Measurements from ENCODE around the gene CDC42.

CDC42 gene

DNA sequence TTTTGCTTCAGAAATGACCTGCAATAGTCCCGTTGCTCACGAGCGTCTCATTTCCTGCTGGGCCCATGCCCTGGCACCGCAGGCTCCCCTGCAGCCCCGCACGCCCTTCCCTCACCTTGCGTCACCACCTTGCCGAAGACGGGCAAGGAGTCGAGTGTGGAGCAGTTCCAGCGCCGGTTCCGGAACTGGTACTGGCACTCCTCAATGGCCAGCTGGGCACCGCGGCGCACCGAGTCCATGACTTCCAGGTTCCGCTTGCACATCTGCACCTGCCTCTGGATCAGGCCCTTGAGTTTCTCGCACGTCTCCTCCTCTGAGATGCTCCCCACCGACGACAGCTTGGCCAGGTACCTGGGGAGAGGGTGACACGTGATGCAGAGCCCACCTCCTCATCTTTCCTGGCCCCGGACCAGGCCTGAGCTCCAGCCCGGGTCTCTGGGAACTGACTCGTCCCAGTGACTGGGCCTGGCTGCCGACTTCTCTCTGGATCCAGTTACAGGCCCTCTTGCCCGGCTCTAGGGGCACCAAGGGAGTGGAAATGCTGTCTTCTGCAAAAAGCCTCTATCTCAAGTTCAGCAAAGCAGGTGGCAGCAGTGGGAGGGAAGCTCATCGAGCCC lies 77.1 kb downstream of the CDC42 start:
- no peaks in the 10 kb centered on the region for H3K9me3 ChIP-seq (ENCODE audit: severe bottlenecking)
- no peak overlapping the region for H3K27ac ChIP-seq
- H3K27me3 ChIP-seq (ENCODE audit: insufficient read depth, low read depth, severe bottlenecking) = no peaks in the 10 kb centered on the region
- DNase-seq = no peak
- no peaks in the 10 kb centered on the region for H3K36me3 ChIP-seq
- no peak overlapping the region for H3K4me3 ChIP-seq (ENCODE audit: low read depth, low read length)
- no peak for TF ChIP-seq CTCF (IDR thresholded peaks at IDR 0.05; ENCODE audit: low read depth, low read length)

GRCh38 chr1:22131062-22131461 lies 78.6 kb downstream of the CDC42 start:
- TF ChIP-seq CTCF (IDR thresholded peaks at IDR 0.05; ENCODE audit: low read depth, low read length) = no peak
- H3K27me3 ChIP-seq (ENCODE audit: insufficient read depth, low read depth, severe bottlenecking) = no peaks in the 10 kb centered on the region
- H3K36me3 ChIP-seq = no peaks in the 10 kb centered on the region
- H3K27ac ChIP-seq = no peak overlapping the region
- DNase-seq = no peak
- no peak overlapping the region for H3K4me3 ChIP-seq (ENCODE audit: low read depth, low read length)
- no peaks in the 10 kb centered on the region for H3K9me3 ChIP-seq (ENCODE audit: severe bottlenecking)

- H3K27ac ChIP-seq = no peak overlapping the region
- TF ChIP-seq CTCF (IDR thresholded peaks at IDR 0.05; ENCODE audit: low read depth, low read length) = peak; percentile 95
- peak; percentile 78 for DNase-seq
These were observed 79.5 kb downstream of the CDC42 start for GRCh38 chr1:22131875-22132486.

GRCh38 chr1:22132517-22133235 lies 80.2 kb downstream of the CDC42 start:
- TF ChIP-seq CTCF (IDR thresholded peaks at IDR 0.05; ENCODE audit: low read depth, low read length) = no peak
- H3K27ac ChIP-seq = no peak overlapping the region
- no peaks in the 10 kb centered on the region for H3K27me3 ChIP-seq (ENCODE audit: insufficient read depth, low read depth, severe bottlenecking)
- no peaks in the 10 kb centered on the region for H3K36me3 ChIP-seq
- no peak overlapping the region for H3K4me3 ChIP-seq (ENCODE audit: low read depth, low read length)
- H3K9me3 ChIP-seq (ENCODE audit: severe bottlenecking) = no peaks in the 10 kb centered on the region
- DNase-seq = no peak

More at GRCh38 chr1:22131875-22132486, 79.5 kb downstream of the CDC42 start:
- Histone ChIP-seq H3K27me3 (ENCODE audit: insufficient read depth, low read depth, severe bottlenecking) (no peaks in the 10 kb centered on the region), H3K9me3 (ENCODE audit: severe bottlenecking) (no peaks in the 10 kb centered on the region), H3K36me3 (no peaks in the 10 kb centered on the region), H3K4me3 (ENCODE audit: low read depth, low read length) (no peak overlapping the region)

GRCh38 chr1:22133247-22133930 lies 80.9 kb downstream of the CDC42 start:
- no peak for DNase-seq
- no peaks in the 10 kb centered on the region for H3K36me3 ChIP-seq
- no peaks in the 10 kb centered on the region for H3K27me3 ChIP-seq (ENCODE audit: insufficient read depth, low read depth, severe bottlenecking)
- no peak overlapping the region for H3K4me3 ChIP-seq (ENCODE audit: low read depth, low read length)
- TF ChIP-seq CTCF (IDR thresholded peaks at IDR 0.05; ENCODE audit: low read depth, low read length) = no peak
- H3K27ac ChIP-seq = no peak overlapping the region
- H3K9me3 ChIP-seq (ENCODE audit: severe bottlenecking) = no peaks in the 10 kb centered on the region
